Stomach (tissue), 9 donors: Measurements from ENCODE around the gene BRIX1. TPM values are rescaled to one million over a fixed set of nuclear protein-coding genes. Genes with fewer than 3 reads are reported as not detected.
A peak's percentile ranks its signal among the peaks of the same experiment; 100 is the strongest.

Experiments
- DNase-seq, 2 donors: peaks; one replicate each; pipeline versions ENCODE4 v3.0.0 to v3.0.0-alpha.2; 2013 to 2019
- H3K27ac ChIP-seq, 5 donors: fragments of 200-600 bp in 4 of 5; sonication (generic) in 4 of 5; one replicate each; pipeline ENCODE4 v1.5.1; 2013 to 2019; ENCODE audit warnings: mild to moderate bottlenecking in 1 of 5, moderate library complexity in 1 of 5
- H3K27me3 ChIP-seq, 3 donors: fragments of 200-600 bp; sonication (generic); one replicate each; pipeline ENCODE4 v1.5.1; 2017 to 2019; ENCODE audit warnings: mixed run types in 1 of 3
- H3K36me3 ChIP-seq, 4 donors: fragments of 200-600 bp; sonication (generic); 1 replicate in 3 of 4; 2 replicates in 1 of 4; pipeline ENCODE4 v1.5.1; 2016 to 2019
- H3K4me1 ChIP-seq, 4 donors: fragments of 200-600 bp; sonication (generic); one replicate each; pipeline ENCODE4 v1.5.1; 2016 to 2019
- H3K4me3 ChIP-seq, 4 donors: fragments of 200-600 bp; sonication (generic) in 3 of 4; one replicate each; pipeline ENCODE4 v1.5.1; 2016 to 2019; ENCODE audit warnings: mild to moderate bottlenecking in 1 of 4
- H3K9me3 ChIP-seq, 4 donors: fragments of 200-600 bp; sonication (generic); one replicate each; pipeline ENCODE4 v1.5.1; 2016 to 2019
- EP300 ChIP-seq: sonication (generic); formaldehyde crosslinking; IDR thresholded peaks from one replicate; pipeline ENCODE4 v1.6.1; 2017; ENCODE audit warnings: antibody characterized with exemption
- POLR2A ChIP-seq, 4 donors: fragments of 450-650 bp; IDR thresholded peaks; one replicate each; pipeline ENCODE4 v1.6.1; 2016; ENCODE audit warnings: antibody characterized with exemption in 4 of 4, control low read depth in 2 of 4, mild to moderate bottlenecking in 1 of 4, moderate library complexity in 1 of 4
- POLR2AphosphoS5 ChIP-seq, 3 donors: sonication (generic); formaldehyde crosslinking; IDR thresholded peaks; one replicate each; pipeline ENCODE4 v1.6.1; 2016; ENCODE audit warnings: antibody characterized with exemption in 3 of 3
- WGBS, 5 donors: extraction: QIAGEN DNeasy Blood & Tissue Kit in 3 of 5; methylation state at CpG; one replicate each; pipeline versions ENCODE4 v1.1.5 to v1.1.7; 2013 to 2018; 5-methylcytosine and 5-hydroxymethylcytosine counted together
- intact Hi-C: fragments of 100-400 bp; cut with DNase I; formaldehyde crosslinking; loops from one replicate; pipeline ENCODE4 v1.15.1; 2023; ENCODE audit warnings: low total_unique reads
- polyA plus RNA-seq, 3 donors: library from polyadenylated mRNA; stranded (reverse); fragments of 200-250 nt; gene quantifications; one replicate each; pipeline ENCODE4 v1.2.3, GENCODE V29; 2013
- total RNA-seq, 5 donors: library from RNA; depleted of rRNA; stranded (reverse); fragments of >200 nt; gene quantifications; one replicate each; pipeline versions ENCODE4 v1.1.0 to v1.2.3, GENCODE V29; 2014 to 2016
- TF ChIP-seq, protein P1 (sequence below), 7 experiments: fragments of 450-650 bp in 4 of 7; fragments of 200-600 bp in 3 of 7; sonication (generic) in 3 of 7; IDR thresholded peaks; one replicate each; pipeline ENCODE4 v1.5.1; 2016 to 2019; ENCODE audit warnings: antibody characterized with exemption in 7 of 7, control low read depth in 2 of 7, mild to moderate bottlenecking in 1 of 7
- donor health status: healthy with polysubstance abuse.
- donor health status: Bipolar disorder and iron deficiency.
- donor health status: healthy.

BRIX1 gene
- total and polyA plus RNA-seq, 8 donors: 3.8 to 36.2 (median 18.3) TPM; not detected in 1

DNA sequence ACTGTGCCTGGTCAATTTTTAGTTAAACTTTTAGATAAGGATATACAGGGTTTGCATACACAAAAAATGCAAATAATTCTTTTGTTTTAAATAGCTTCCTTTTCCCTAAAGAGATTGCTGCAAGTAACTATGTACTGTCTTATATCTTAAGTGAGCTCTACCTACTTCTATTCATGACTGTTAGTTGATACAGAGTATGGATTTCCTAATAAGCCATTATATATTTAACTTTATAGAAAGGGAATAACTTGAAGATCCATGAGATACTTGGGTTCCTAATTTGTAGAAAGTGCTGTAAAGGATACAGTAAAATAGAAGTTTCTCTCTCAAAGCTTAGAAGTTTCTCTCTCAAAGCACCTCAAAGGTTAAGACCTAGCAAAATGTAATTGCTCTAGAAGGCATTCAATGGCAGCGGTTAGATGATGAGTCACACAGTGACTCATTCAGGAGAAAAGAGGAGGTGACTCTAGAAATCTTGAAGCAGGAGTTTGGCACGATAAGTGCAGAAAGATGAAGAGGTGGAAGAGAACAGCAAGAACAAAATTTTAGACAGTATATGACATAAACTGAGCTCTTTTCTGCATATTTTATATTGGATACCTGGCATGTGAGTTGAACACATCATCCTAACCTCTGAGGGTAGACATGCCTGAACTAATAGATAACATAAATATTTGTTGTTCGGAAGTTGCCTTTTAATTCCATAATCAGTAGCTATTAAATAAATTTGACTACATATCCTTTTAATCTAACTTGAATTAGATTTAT, 8.4 kb downstream of the BRIX1 start:
- peaks cover 4 to 21% (median 5%) of the 10 kb centered on the region in 4 donors for H3K4me1 ChIP-seq
- H3K36me3 ChIP-seq: peaks cover 27 to 78% (median 76%) of the 10 kb centered on the region in 4 donors
- intact Hi-C loops: no loop called here
- 21 to 37% (median 31%) methylated on average over 3 of the region's 3 CpGs for WGBS, 5 donors
- H3K27me3 ChIP-seq: no peaks in the 10 kb centered on the region
- no peak overlapping the region for H3K4me3 ChIP-seq
- DNase-seq: peak in 1 of 2 donors; percentile 52
- H3K27ac ChIP-seq: peak overlapping the region in 1 of 5 donors; percentile 49
- no peak for TF ChIP-seq POLR2A (IDR thresholded peaks at IDR 0.05)
- peak in 1 of 3 donors; percentile 70 for TF ChIP-seq POLR2AphosphoS5 (IDR thresholded peaks at IDR 0.05)
- TF ChIP-seq, protein P1, sequence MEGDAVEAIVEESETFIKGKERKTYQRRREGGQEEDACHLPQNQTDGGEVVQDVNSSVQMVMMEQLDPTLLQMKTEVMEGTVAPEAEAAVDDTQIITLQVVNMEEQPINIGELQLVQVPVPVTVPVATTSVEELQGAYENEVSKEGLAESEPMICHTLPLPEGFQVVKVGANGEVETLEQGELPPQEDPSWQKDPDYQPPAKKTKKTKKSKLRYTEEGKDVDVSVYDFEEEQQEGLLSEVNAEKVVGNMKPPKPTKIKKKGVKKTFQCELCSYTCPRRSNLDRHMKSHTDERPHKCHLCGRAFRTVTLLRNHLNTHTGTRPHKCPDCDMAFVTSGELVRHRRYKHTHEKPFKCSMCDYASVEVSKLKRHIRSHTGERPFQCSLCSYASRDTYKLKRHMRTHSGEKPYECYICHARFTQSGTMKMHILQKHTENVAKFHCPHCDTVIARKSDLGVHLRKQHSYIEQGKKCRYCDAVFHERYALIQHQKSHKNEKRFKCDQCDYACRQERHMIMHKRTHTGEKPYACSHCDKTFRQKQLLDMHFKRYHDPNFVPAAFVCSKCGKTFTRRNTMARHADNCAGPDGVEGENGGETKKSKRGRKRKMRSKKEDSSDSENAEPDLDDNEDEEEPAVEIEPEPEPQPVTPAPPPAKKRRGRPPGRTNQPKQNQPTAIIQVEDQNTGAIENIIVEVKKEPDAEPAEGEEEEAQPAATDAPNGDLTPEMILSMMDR (IDR thresholded peaks at IDR 0.05): no peak
- TF ChIP-seq EP300: no peak
- no peaks in the 10 kb centered on the region for H3K9me3 ChIP-seq

DNA sequence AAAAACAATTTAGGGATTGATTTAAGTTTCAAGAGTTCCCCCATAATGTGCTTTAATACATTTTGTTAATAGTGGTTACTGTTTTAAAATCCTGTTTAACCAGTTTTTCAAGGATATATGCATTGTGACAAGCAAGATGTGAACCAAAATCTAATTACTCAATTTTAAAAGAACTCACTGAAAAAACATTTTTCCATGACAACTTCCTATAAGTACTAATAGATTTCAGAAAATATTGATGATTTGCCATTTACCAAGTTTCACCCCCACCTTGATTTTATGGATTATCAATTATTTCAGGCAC, 8.9 kb downstream of the BRIX1 start:
- Histone ChIP-seq H3K9me3 (no peaks in the 10 kb centered on the region), H3K36me3 (peaks cover 27 to 74% (median 72%) of the 10 kb centered on the region in 4 donors), H3K4me1 (peaks cover 4 to 22% (median 6%) of the 10 kb centered on the region in 4 donors), H3K27ac (peak overlapping the region in 1 of 5 donors; percentile 49), H3K4me3 (no peak overlapping the region), H3K27me3 (no peaks in the 10 kb centered on the region)
- intact Hi-C loops: no loop called here
- TF ChIP-seq POLR2A (IDR thresholded peaks at IDR 0.05): no peak
- TF ChIP-seq POLR2AphosphoS5 (IDR thresholded peaks at IDR 0.05): no peak
- TF ChIP-seq EP300: no peak
- TF ChIP-seq, protein P1 (IDR thresholded peaks at IDR 0.05): no peak
- no peak for DNase-seq

DNA sequence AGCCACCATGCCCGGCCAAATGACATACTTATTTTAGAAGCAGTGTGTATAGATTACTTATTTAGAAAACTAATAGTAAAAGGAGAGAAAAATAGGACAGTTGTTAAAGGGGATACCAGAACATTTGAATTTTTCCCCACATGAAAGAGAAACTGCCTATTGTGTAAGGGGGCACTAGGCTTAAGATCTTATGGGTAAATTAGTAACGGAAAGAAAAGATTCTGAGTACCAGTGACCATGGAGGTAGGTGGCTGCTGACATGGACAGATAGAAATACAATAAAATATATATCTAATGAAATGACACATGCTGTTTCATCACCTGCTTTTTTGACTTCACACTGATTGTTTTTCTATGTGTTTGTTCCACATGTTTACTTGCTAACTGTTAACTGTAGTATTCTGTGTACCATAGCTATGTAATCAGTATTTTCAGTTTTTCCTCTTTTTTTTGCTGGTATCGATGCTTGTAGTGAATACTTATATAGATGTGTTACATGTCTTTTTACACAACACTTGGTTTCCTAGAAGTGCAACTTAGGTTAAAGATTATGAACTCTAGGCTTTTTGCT, 10.9 kb downstream of the BRIX1 start:
- WGBS, 5 donors: 87 to 94% (median 93%) methylated on average over 3 of the region's 3 CpGs
- H3K27ac ChIP-seq: no peak overlapping the region
- H3K36me3 ChIP-seq: peaks cover 19 to 56% (median 54%) of the 10 kb centered on the region in 4 donors
- TF ChIP-seq EP300 (no peak), POLR2AphosphoS5 (IDR thresholded peaks at IDR 0.05) (no peak), POLR2A (IDR thresholded peaks at IDR 0.05) (no peak)
- TF ChIP-seq, protein P1 (IDR thresholded peaks at IDR 0.05): no peak
- no peaks in the 10 kb centered on the region for H3K27me3 ChIP-seq
- intact Hi-C loops: no loop called here
- no peaks in the 10 kb centered on the region for H3K9me3 ChIP-seq
- H3K4me3 ChIP-seq: no peak overlapping the region
- no peak for DNase-seq
- peaks cover 11 to 33% (median 17%) of the 10 kb centered on the region in 4 donors for H3K4me1 ChIP-seq

DNA sequence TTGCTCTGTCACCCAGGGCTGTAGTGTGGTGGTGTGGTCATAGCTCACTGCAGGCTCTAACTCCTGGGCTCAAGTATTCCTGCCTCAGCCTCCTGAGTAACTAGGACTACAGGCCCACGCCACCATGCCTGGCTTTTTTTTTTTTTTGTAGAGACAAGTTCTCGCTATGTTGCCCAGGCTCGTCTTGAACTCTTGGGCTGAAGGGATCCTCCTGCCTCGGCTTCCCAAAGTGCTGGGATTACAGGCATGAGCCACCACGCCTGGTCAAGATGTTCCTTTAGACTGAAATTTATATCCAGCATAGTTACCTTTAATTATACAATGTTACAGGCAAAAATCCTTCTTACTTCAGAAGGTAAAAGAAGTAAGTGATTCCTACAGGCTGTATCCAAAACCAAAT, 12.3 kb downstream of the BRIX1 start:
- Histone ChIP-seq H3K9me3 (no peaks in the 10 kb centered on the region), H3K36me3 (peaks cover 14 to 42% (median 40%) of the 10 kb centered on the region in 4 donors), H3K27me3 (no peaks in the 10 kb centered on the region), H3K4me3 (no peak overlapping the region), H3K27ac (no peak overlapping the region), H3K4me1 (peaks cover 14 to 40% (median 26%) of the 10 kb centered on the region in 4 donors)
- DNase-seq: no peak
- TF ChIP-seq POLR2AphosphoS5 (IDR thresholded peaks at IDR 0.05): no peak
- 84 to 96% (median 95%) methylated on average over 5 of the region's 5 CpGs for WGBS, 5 donors
- intact Hi-C loops: no loop called here

DNA sequence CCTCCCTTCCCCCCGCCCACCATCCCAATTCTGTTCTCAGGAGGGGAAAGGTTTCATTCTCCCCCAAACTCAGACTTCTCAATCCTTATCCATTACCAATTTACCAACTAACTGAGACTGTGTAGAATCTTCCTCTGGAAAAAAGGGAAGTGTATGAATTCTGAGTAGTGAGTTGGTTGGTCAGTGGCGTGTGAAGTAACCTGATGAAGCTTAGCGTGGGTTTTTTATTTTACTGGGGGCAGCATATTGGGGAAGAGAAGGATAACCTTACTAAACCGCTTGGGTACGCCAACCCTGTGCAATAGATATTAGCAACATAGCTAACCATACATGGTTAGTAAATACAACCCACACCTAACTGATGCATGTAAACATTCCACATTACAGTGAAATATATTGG, 12.8 kb downstream of the BRIX1 start:
- WGBS, 5 donors: 82 to 95% (median 89%) methylated on average over 5 of the region's 5 CpGs
- TF ChIP-seq POLR2A (IDR thresholded peaks at IDR 0.05): no peak
- no peak for TF ChIP-seq EP300
- TF ChIP-seq, protein P1 (IDR thresholded peaks at IDR 0.05): no peak
- no peak for TF ChIP-seq POLR2AphosphoS5 (IDR thresholded peaks at IDR 0.05)
- H3K4me3 ChIP-seq: no peak overlapping the region
- no peak for DNase-seq
- peaks cover 9 to 37% (median 36%) of the 10 kb centered on the region in 4 donors for H3K36me3 ChIP-seq
- H3K9me3 ChIP-seq: no peaks in the 10 kb centered on the region
- intact Hi-C loops: no loop called here
- H3K4me1 ChIP-seq: peaks cover 14 to 38% (median 27%) of the 10 kb centered on the region in 4 donors
- H3K27ac ChIP-seq: peak overlapping the region in 2 of 5 donors; percentile 56 to 97
- H3K27me3 ChIP-seq: no peaks in the 10 kb centered on the region
